ENCODE data around the gene SGSM2. TPM values are rescaled to one million over a fixed set of nuclear protein-coding genes. Genes with fewer than 3 reads are reported as not detected.

Gene SGSM2
- total and polyA plus RNA-seq, 2 of the 13 experiments (the other 11 are each of a cell fraction or from before 2014, with no cell fraction given) = 30.4 to 51.3 TPM

GRCh38 chr17:2396568-2397246 lies 59.4 kb downstream of the SGSM2 start (continued):
- no peak for TF ChIP-seq NFAT5 (CRISPR knock-in tag; IDR thresholded peaks at IDR 0.05)
- no peak for TF ChIP-seq CBFB (CRISPR knock-in tag; IDR thresholded peaks at IDR 0.05)
- no peak for TF ChIP-seq SETDB1 (CRISPR knock-in tag; IDR thresholded peaks at IDR 0.05; ENCODE audit: borderline replicate concordance)
- TF ChIP-seq KLF12 (CRISPR knock-in tag; IDR thresholded peaks at IDR 0.05; ENCODE audit: borderline replicate concordance) = peak; percentile 68; the same call in 1 of the 2 replicates
- no peak for TF ChIP-seq ZNF34 (CRISPR knock-in tag; IDR thresholded peaks at IDR 0.05; ENCODE audit: borderline replicate concordance)
- TF ChIP-seq ZNF296 (CRISPR knock-in tag; conservative IDR thresholded peaks at IDR 0.05) = no peak
- TF ChIP-seq DPF2 (CRISPR knock-in tag; IDR thresholded peaks at IDR 0.05; ENCODE audit: borderline replicate concordance, low read depth) = no peak
- TF ChIP-seq, protein P1, sequence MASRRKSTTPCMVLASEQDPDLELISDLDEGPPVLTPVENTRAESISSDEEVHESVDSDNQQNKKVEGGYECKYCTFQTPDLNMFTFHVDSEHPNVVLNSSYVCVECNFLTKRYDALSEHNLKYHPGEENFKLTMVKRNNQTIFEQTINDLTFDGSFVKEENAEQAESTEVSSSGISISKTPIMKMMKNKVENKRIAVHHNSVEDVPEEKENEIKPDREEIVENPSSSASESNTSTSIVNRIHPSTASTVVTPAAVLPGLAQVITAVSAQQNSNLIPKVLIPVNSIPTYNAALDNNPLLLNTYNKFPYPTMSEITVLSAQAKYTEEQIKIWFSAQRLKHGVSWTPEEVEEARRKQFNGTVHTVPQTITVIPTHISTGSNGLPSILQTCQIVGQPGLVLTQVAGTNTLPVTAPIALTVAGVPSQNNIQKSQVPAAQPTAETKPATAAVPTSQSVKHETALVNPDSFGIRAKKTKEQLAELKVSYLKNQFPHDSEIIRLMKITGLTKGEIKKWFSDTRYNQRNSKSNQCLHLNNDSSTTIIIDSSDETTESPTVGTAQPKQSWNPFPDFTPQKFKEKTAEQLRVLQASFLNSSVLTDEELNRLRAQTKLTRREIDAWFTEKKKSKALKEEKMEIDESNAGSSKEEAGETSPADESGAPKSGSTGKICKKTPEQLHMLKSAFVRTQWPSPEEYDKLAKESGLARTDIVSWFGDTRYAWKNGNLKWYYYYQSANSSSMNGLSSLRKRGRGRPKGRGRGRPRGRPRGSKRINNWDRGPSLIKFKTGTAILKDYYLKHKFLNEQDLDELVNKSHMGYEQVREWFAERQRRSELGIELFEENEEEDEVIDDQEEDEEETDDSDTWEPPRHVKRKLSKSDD (CRISPR knock-in tag; IDR thresholded peaks at IDR 0.05; ENCODE audit: low read depth) = no peak
- TF ChIP-seq GTF3A (CRISPR knock-in tag; conservative IDR thresholded peaks at IDR 0.05) = no peak
- peak; percentile 34; the same call in 1 of the 2 replicates for TF ChIP-seq HBP1 (CRISPR knock-in tag; IDR thresholded peaks at IDR 0.05; ENCODE audit: low read depth)
- TF ChIP-seq, protein P2, sequence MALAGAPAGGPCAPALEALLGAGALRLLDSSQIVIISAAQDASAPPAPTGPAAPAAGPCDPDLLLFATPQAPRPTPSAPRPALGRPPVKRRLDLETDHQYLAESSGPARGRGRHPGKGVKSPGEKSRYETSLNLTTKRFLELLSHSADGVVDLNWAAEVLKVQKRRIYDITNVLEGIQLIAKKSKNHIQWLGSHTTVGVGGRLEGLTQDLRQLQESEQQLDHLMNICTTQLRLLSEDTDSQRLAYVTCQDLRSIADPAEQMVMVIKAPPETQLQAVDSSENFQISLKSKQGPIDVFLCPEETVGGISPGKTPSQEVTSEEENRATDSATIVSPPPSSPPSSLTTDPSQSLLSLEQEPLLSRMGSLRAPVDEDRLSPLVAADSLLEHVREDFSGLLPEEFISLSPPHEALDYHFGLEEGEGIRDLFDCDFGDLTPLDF (CRISPR knock-in tag; IDR thresholded peaks at IDR 0.05) = no peak
- no peak for TF ChIP-seq RARG (CRISPR knock-in tag; IDR thresholded peaks at IDR 0.05; ENCODE audit: low read depth)
- no peak for TF ChIP-seq HNRNPK (IDR thresholded peaks at IDR 0.05; ENCODE audit: low read depth, low read length, poor library complexity, severe bottlenecking)
- TF ChIP-seq MAFF (IDR thresholded peaks at IDR 0.05; ENCODE audit: low read depth, low read length) = no peak
- 0 out of 2 replicates have a peak, but pooled peaks have one; percentile 19 for TF ChIP-seq ZNF264 (CRISPR knock-in tag; IDR thresholded peaks at IDR 0.05)
- TF ChIP-seq ZNF556 (CRISPR knock-in tag; IDR thresholded peaks at IDR 0.05; ENCODE audit: borderline replicate concordance) = 0 out of 2 replicates have a peak, but pooled peaks have one; percentile 55

Measured in HepG2 (cell line).